ENCODE results near the gene PCBP3.

Gene PCBP3

GRCh38 chr21:45779226-45779625, 135.7 kb downstream of the PCBP3 start:
- H3K4me3 ChIP-seq (ENCODE audit: control insufficient read depth, low read depth, low read length) = no peak overlapping the region
- DNase-seq (ENCODE audit: low read depth) = no peak
- no peak for TF ChIP-seq CTCF (conservative IDR thresholded peaks at IDR 0.05; ENCODE audit: control insufficient read depth, insufficient read depth, low read depth, low read length)

GRCh38 chr21:45780647-45781046, 137.1 kb downstream of the PCBP3 start:
- H3K4me3 ChIP-seq (ENCODE audit: control insufficient read depth, low read depth, low read length) = no peak overlapping the region
- DNase-seq (ENCODE audit: low read depth) = no peak
- TF ChIP-seq CTCF (conservative IDR thresholded peaks at IDR 0.05; ENCODE audit: control insufficient read depth, insufficient read depth, low read depth, low read length) = no peak

- H3K4me3 ChIP-seq (ENCODE audit: control insufficient read depth, low read depth, low read length) = no peak overlapping the region
- DNase-seq (ENCODE audit: low read depth) = no peak
- TF ChIP-seq CTCF (conservative IDR thresholded peaks at IDR 0.05; ENCODE audit: control insufficient read depth, insufficient read depth, low read depth, low read length) = no peak
These were observed 138.2 kb downstream of the PCBP3 start for GRCh38 chr21:45781741-45782140.

- H3K4me3 ChIP-seq (ENCODE audit: control insufficient read depth, low read depth, low read length) = no peak overlapping the region
- no peak for TF ChIP-seq CTCF (conservative IDR thresholded peaks at IDR 0.05; ENCODE audit: control insufficient read depth, insufficient read depth, low read depth, low read length)
- no peak for DNase-seq (ENCODE audit: low read depth)
These were observed 143.1 kb downstream of the PCBP3 start for GRCh38 chr21:45786660-45787059.

GRCh38 chr21:45787371-45787770, 143.8 kb downstream of the PCBP3 start:
- no peak overlapping the region for H3K4me3 ChIP-seq (ENCODE audit: control insufficient read depth, low read depth, low read length)
- DNase-seq (ENCODE audit: low read depth) = no peak
- TF ChIP-seq CTCF (conservative IDR thresholded peaks at IDR 0.05; ENCODE audit: control insufficient read depth, insufficient read depth, low read depth, low read length) = no peak

- DNase-seq (ENCODE audit: low read depth) = no peak
- H3K4me3 ChIP-seq (ENCODE audit: control insufficient read depth, low read depth, low read length) = no peak overlapping the region
- no peak for TF ChIP-seq CTCF (conservative IDR thresholded peaks at IDR 0.05; ENCODE audit: control insufficient read depth, insufficient read depth, low read depth, low read length)
These were observed 144.7 kb downstream of the PCBP3 start for GRCh38 chr21:45788198-45788597.
